Right renal cortex interstitium (tissue), 3 donors: ENCODE results near the gene DIP2C. TPM values are rescaled to one million over a fixed set of nuclear protein-coding genes. Genes with fewer than 3 reads are reported as not detected.
"Not testable (repeated sequence)": the region's sequence is repeated elsewhere in the genome, so short reads cannot be mapped to it uniquely, and the experiment has no call there.

Experiments used
- DNase-seq, 3 donors: peaks; one replicate each; pipeline ENCODE4 v3.0.0-alpha.2; 2013; ENCODE audit warnings: low read depth in 3 of 3, low spot score in 2 of 3
- polyA plus RNA-seq, 3 donors: library from polyadenylated mRNA; unstranded; fragments of 120-200 nt; gene quantifications; one replicate each; pipeline ENCODE4 v1.2.1, GENCODE V29; 2013; ENCODE audit not compliant: insufficient read length in 3 of 3

Gene DIP2C
- polyA plus RNA-seq, 3 donors = 19.2 to 22.3 (median 21.0) TPM

- DNase-seq = no peak
Measured at GRCh38 chr10:279655-280054, 409.8 kb downstream of the DIP2C start.

GRCh38 chr10:279232-279631 lies 410.2 kb downstream of the DIP2C start:
- no peak for DNase-seq

GRCh38 chr10:278707-279106 lies 410.8 kb downstream of the DIP2C start:
- no peak for DNase-seq

GRCh38 chr10:277963-278362 lies 411.5 kb downstream of the DIP2C start:
- no peak for DNase-seq

GRCh38 chr10:275680-276079 lies 413.8 kb downstream of the DIP2C start:
- no peak for DNase-seq

- DNase-seq = no peak
Measured at GRCh38 chr10:274866-275265, 414.6 kb downstream of the DIP2C start.

GRCh38 chr10:273088-273487 lies 416.4 kb downstream of the DIP2C start:
- DNase-seq = no peak

- DNase-seq = no peak
Measured at GRCh38 chr10:271722-272121, 417.7 kb downstream of the DIP2C start.

- DNase-seq = no peak
Measured at GRCh38 chr10:271201-271600, 418.3 kb downstream of the DIP2C start.

GRCh38 chr10:269440-270074 lies 419.9 kb downstream of the DIP2C start:
- DNase-seq = no peak

- no peak for DNase-seq
Measured at GRCh38 chr10:267705-268104, 421.8 kb downstream of the DIP2C start.

- DNase-seq = no peak
Measured at GRCh38 chr10:266974-267425, 422.5 kb downstream of the DIP2C start.

- not testable (repeated sequence) for DNase-seq
Measured at GRCh38 chr10:265816-266588, 423.5 kb downstream of the DIP2C start.

- DNase-seq = not testable (repeated sequence)
Measured at GRCh38 chr10:265074-265440, 424.4 kb downstream of the DIP2C start.

GRCh38 chr10:264160-265073 lies 425.1 kb downstream of the DIP2C start:
- DNase-seq = not testable (repeated sequence)

- no peak for DNase-seq
Measured at GRCh38 chr10:260819-261429, 428.5 kb downstream of the DIP2C start.

- no peak for DNase-seq
Measured at GRCh38 chr10:251982-252582, 437.4 kb downstream of the DIP2C start.

- DNase-seq = no peak
Measured at GRCh38 chr10:248307-248706, 441.2 kb downstream of the DIP2C start.

GRCh38 chr10:247480-247879 lies 442.0 kb downstream of the DIP2C start:
- no peak for DNase-seq

GRCh38 chr10:246431-246830 lies 443.0 kb downstream of the DIP2C start:
- DNase-seq = no peak
